Measurements from ENCODE around the gene SPATA21.

- TF ChIP-seq SP1 (CRISPR knock-in tag; conservative IDR thresholded peaks at IDR 0.05) = no peak
- TF ChIP-seq CTCF (IDR thresholded peaks at IDR 0.05) = no peak
- no peak for TF ChIP-seq E2F1 (CRISPR knock-in tag; IDR thresholded peaks at IDR 0.05)
- TF ChIP-seq USF2 (CRISPR knock-in tag; IDR thresholded peaks at IDR 0.05) = no peak
- TF ChIP-seq ZBTB21 (CRISPR knock-in tag; IDR thresholded peaks at IDR 0.05; ENCODE audit: borderline replicate concordance) = no peak
- TF ChIP-seq GABPB1 (CRISPR knock-in tag; IDR thresholded peaks at IDR 0.05) = no peak
- TF ChIP-seq ERG (CRISPR knock-in tag; IDR thresholded peaks at IDR 0.05) = no peak
- no peak for TF ChIP-seq SMAD4 (CRISPR knock-in tag; IDR thresholded peaks at IDR 0.05)
These were observed 6.9 kb upstream of the SPATA21 start for GRCh38 chr1:16443975-16444770.

All from WTC11 (cell line).